HUES64 (cell line): ENCODE results near the gene PIP4K2B.

Source experiments
- H3K27ac ChIP-seq: 2 replicates; pipeline ENCODE4 v1.7.0; 2013; ENCODE audit warnings: low read depth, low read length, inconsistent platforms
- H3K27me3 ChIP-seq: 2 replicates; pipeline ENCODE4 v1.6.1; 2013; ENCODE audit warnings: mild to moderate bottlenecking, low read length; ENCODE audit not compliant: insufficient read depth
- H3K36me3 ChIP-seq: 2 replicates; pipeline ENCODE4 v1.6.1; 2013; ENCODE audit warnings: mild to moderate bottlenecking, low read length; ENCODE audit not compliant: insufficient read depth
- H3K4me1 ChIP-seq: 2 replicates; pipeline ENCODE4 v1.6.1; 2013; ENCODE audit warnings: mild to moderate bottlenecking, low read length, moderate library complexity; ENCODE audit not compliant: insufficient read depth
- H3K4me3 ChIP-seq: 2 replicates; pipeline ENCODE4 v1.5.1; 2013; ENCODE audit warnings: mild to moderate bottlenecking, low read length, moderate library complexity
- H3K9ac ChIP-seq: 2 replicates; pipeline ENCODE4 v1.6.1; 2013; ENCODE audit warnings: mild to moderate bottlenecking, low read depth, low read length
- H3K9me3 ChIP-seq: 2 replicates; pipeline ENCODE4 v1.6.1; 2013; ENCODE audit warnings: low read depth, low read length; ENCODE audit not compliant: insufficient read depth
- WGBS: fragments of 150-250, 120-280 bp; methylation state at CpG from one replicate; pipeline ENCODE4 v1.1.7; 2013; ENCODE audit warnings: missing lambda C conversion rate; 5-methylcytosine and 5-hydroxymethylcytosine counted together

Gene PIP4K2B

DNA sequence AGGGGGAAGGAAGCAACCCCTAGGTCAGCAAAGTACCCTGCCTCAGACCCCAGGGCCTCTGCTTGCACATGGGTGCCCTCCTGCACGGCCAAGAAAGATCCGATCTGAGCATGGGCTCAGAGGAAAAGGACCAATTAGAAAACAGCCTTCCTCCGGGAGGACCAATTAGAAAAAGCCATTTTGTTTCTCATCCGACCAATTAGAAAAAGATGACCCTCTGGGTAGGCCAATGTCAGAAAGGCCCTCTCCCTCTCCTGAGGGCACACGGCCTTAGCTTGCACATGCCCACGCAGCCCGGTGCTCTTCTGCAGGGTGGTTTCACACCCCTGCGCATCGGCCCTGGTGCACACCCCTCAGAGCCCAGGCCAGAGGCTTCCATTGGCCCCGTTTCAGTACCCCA, 74.3 kb downstream of the PIP4K2B start:
- H3K4me1 ChIP-seq = peaks cover 5% of the 10 kb centered on the region; the same call in 1 of the 2 replicates
- H3K36me3 ChIP-seq = no peaks in the 10 kb centered on the region
- H3K4me3 ChIP-seq = no peak overlapping the region
- H3K27me3 ChIP-seq = peaks cover 34% of the 10 kb centered on the region
- H3K27ac ChIP-seq = no peak overlapping the region
- H3K9ac ChIP-seq = no peak overlapping the region
- H3K9me3 ChIP-seq = no peaks in the 10 kb centered on the region
- WGBS = 90% methylated on average over 10 of the region's 10 CpGs

DNA sequence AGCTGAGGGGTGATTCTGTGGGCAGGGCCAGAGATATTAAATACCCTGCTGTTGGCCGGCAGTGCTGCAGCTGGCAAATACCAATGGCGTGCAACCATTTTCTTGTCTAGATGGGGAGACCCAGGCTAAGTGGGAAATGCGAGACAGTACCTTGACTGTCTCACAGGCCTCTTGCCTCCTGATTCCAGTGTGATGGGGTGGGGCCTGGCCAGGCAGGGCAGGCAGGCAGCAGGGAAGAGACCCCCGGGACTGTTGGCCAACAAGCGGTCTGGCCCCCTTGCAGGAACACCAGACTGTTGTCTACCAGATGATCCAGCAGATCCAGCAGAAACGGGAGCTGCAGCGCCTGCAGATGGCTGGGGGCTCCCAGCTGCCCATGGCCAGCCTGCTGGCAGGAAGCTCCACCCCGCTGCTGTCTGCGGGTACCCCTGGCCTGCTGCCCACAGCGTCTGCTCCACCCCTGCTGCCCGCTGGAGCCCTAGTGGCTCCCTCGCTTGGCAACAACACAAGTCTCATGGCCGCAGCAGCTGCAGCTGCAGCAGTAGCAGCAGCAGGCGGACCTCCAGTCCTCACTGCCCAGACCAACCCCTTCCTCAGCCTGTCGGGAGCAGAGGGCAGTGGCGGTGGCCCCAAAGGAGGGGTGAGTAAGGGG, 74.9 kb downstream of the PIP4K2B start:
- Histone ChIP-seq H3K4me1 (peaks cover 5% of the 10 kb centered on the region; the same call in 1 of the 2 replicates), H3K27ac (no peak overlapping the region), H3K36me3 (no peaks in the 10 kb centered on the region), H3K27me3 (peaks cover 34% of the 10 kb centered on the region), H3K4me3 (no peak overlapping the region), H3K9ac (no peak overlapping the region), H3K9me3 (no peaks in the 10 kb centered on the region)
- WGBS = 96% methylated on average over 15 of the region's 16 CpGs

DNA sequence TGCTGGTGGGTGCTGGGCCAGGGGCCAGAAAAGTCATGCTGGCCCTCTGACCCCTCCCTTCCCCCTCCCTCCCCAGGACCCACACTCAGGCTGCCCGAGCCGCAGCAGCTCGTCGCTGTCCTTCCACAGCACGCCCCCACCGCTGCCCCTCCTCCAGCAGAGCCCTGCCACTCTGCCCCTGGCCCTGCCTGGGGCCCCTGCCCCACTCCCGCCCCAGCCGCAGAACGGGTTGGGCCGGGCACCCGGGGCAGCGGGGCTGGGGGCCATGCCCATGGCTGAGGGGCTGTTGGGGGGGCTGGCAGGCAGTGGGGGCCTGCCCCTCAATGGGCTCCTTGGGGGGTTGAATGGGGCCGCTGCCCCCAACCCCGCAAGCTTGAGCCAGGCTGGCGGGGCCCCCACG, 77.6 kb downstream of the PIP4K2B start:
- no peak overlapping the region for H3K4me3 ChIP-seq
- H3K9ac ChIP-seq = no peak overlapping the region
- H3K27ac ChIP-seq = no peak overlapping the region
- H3K4me1 ChIP-seq = peaks cover 12% of the 10 kb centered on the region
- H3K36me3 ChIP-seq = no peaks in the 10 kb centered on the region
- peaks cover 18% of the 10 kb centered on the region for H3K27me3 ChIP-seq
- 94% methylated on average over 16 of the region's 16 CpGs for WGBS
- H3K9me3 ChIP-seq = no peaks in the 10 kb centered on the region

DNA sequence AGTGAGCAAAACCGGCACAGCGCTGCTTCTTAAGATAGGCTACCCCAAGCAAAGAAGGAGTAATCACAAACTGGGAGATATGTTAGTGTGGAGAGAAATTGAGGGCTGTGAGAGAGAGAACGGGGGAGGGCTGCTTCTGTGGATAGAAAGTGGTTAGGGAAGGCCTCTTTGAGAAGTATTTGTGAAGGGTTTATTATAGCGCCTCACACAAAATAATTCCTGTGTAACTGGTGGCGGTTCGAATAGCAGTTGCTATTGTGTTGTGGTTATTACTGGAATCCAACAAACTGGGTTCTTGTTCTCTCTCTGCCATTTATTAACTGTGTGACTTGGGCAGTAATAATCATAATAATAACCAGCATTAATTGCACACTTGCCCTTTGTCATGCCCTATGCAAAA, 78.4 kb downstream of the PIP4K2B start:
- H3K27ac ChIP-seq = no peak overlapping the region
- no peak overlapping the region for H3K4me3 ChIP-seq
- H3K4me1 ChIP-seq = peaks cover 14% of the 10 kb centered on the region
- no peak overlapping the region for H3K9ac ChIP-seq
- no peaks in the 10 kb centered on the region for H3K36me3 ChIP-seq
- WGBS = 98% methylated on average over 6 of the region's 6 CpGs
- peaks cover 18% of the 10 kb centered on the region for H3K27me3 ChIP-seq
- no peaks in the 10 kb centered on the region for H3K9me3 ChIP-seq

DNA sequence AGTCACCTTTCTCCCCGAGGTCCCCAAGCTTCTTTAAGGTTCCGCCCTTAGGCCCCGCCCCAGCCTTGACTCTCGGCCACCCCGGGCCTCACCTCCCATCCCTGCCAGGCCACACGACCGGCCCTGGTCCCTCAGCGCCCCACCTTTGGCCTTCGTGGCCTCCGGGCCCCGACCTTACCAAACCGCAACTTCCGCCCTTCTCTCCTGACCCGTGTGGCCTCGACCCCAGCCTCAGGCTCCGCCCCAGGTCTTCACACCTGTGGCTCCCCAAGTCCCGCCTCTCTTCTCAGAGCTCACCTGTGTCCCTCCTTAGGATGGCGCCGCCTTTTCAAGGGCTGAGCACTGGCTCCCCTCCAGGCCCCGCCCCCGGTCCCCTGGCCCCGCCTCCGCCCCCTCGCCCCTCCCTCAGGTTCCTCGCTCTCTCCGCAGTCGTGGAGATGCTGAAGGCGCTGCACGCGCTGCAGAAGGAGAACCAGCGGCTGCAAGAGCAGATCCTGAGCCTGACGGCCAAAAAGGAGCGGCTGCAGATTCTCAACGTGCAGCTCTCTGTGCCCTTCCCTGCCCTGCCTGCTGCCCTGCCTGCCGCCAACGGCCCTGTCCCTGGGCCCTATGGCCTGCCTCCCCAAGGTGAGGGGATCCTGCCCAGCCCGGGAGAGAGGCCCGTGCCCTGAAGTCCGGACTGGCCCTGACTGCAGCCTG, 79.3 kb downstream of the PIP4K2B start:
- Histone ChIP-seq H3K27ac (no peak overlapping the region), H3K4me3 (peak overlapping the region; percentile 44), H3K9me3 (no peaks in the 10 kb centered on the region), H3K27me3 (peaks cover 18% of the 10 kb centered on the region), H3K9ac (no peak overlapping the region), H3K36me3 (no peaks in the 10 kb centered on the region), H3K4me1 (peaks cover 20% of the 10 kb centered on the region)
- WGBS = 73% methylated on average over 39 of the region's 39 CpGs

DNA sequence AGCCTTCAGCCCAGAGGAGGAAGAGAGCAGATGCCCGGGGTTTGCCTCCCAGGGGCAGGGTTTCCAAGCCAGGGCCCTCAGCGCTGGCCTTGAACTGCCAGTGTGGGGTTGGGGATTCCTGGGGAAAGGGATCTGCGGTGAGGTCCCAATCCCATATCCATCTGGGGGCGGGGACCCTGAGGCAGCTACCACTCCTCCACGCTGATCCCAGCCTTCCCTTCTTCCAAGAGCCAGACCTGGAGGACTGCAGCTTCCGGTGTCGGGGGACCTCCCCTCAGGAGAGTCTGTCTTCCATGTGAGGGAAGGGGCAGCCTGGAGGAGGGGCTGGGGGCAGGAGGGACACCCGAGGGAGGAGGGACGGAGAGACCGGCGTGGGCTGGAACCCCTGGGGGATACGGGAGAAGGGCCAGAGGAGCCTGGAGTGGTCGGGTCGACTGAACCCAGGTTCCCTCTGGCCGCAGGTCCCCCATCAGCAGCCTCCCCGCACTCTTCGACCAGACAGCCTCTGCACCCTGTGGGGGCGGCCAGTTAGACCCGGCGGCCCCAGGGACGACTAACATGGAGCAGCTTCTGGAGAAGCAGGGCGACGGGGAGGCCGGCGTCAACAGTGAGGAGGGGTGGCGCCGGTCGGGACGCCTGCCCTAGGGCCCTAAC, 79.9 kb downstream of the PIP4K2B start:
- Histone ChIP-seq H3K4me1 (peaks cover 20% of the 10 kb centered on the region), H3K9me3 (no peaks in the 10 kb centered on the region), H3K36me3 (no peaks in the 10 kb centered on the region), H3K27me3 (peaks cover 18% of the 10 kb centered on the region), H3K9ac (no peak overlapping the region), H3K4me3 (peak overlapping the region; percentile 35), H3K27ac (no peak overlapping the region)
- 82% methylated on average over 26 of the region's 29 CpGs for WGBS

DNA sequence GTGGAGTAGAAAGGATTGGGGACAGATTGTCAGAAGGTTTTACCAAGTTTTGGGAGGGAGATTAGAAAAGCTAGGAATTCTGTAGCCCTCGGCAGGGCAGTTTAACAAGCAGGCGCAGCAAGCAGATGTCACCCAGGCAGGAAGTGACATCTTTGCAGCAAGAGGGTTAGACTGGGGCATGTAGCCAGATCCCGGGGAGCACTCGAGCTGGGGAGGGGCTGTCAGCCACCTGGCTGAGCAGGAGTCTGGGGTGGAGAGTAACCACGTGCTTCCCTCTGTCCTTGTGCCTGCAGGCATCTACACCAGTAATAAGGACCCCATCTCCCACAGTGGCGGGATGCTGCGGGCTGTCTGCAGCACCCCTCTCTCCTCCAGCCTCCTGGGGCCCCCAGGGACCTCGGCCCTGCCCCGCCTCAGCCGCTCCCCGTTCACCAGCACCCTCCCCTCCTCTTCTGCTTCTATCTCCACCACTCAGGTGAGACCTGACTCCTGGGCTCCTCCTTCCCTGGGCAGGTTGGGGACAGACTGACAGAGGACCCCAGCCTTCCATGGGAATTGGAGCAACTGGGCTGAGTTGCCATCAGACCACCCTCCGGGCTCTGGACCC, 82.1 kb downstream of the PIP4K2B start:
- Histone ChIP-seq H3K36me3 (no peaks in the 10 kb centered on the region), H3K27ac (no peak overlapping the region), H3K4me3 (no peak overlapping the region), H3K27me3 (peaks cover 18% of the 10 kb centered on the region), H3K4me1 (peaks cover 20% of the 10 kb centered on the region), H3K9ac (no peak overlapping the region), H3K9me3 (no peaks in the 10 kb centered on the region)
- 90% methylated on average over 12 of the region's 12 CpGs for WGBS

DNA sequence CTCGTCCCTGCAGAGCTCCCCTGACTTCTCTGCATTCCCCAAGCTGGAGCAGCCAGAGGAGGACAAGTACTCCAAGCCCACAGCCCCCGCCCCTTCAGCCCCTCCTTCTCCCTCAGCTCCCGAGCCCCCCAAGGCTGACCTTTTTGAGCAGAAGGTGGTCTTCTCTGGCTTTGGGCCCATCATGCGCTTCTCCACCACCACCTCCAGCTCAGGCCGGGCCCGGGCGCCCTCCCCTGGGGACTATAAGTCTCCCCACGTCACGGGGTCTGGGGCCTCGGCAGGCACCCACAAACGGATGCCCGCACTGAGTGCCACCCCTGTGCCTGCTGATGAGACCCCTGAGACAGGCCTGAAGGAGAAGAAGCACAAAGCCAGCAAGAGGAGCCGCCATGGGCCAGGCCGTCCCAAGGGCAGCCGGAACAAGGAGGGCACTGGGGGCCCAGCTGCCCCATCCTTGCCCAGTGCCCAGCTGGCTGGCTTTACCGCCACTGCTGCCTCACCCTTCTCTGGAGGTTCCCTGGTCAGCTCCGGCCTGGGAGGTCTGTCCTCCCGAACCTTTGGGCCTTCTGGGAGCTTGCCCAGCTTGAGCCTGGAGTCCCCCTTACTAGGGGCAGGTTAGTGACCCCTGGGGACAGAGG, 82.9 kb downstream of the PIP4K2B start:
- H3K9me3 ChIP-seq = no peaks in the 10 kb centered on the region
- H3K9ac ChIP-seq = no peak overlapping the region
- H3K27ac ChIP-seq = no peak overlapping the region
- no peaks in the 10 kb centered on the region for H3K36me3 ChIP-seq
- peaks cover 17% of the 10 kb centered on the region for H3K27me3 ChIP-seq
- 93% methylated on average over 18 of the region's 18 CpGs for WGBS
- H3K4me1 ChIP-seq = peaks cover 20% of the 10 kb centered on the region
- no peak overlapping the region for H3K4me3 ChIP-seq
